GM12864 (cell line): Measurements from ENCODE around the gene SLC2A2.
"Not testable (repeated sequence)": the region's sequence is repeated elsewhere in the genome, so short reads cannot be mapped to it uniquely, and the experiment has no call there.

Experiments
- DNase-seq: peaks from one replicate; pipeline ENCODE4 v3.0.0-alpha.2; 2011; ENCODE audit warnings: low read depth
- H3K4me3 ChIP-seq: 2 replicates; pipeline ENCODE4 v1.5.1; 2011; ENCODE audit warnings: mild to moderate bottlenecking, low read depth, low read length, control low read depth
- CTCF ChIP-seq: IDR thresholded peaks from 2 replicates; pipeline ENCODE4 v1.5.1; 2011; ENCODE audit warnings: low read depth, mild to moderate bottlenecking, moderate library complexity, low read length, control low read depth, inconsistent platforms; ENCODE audit errors: missing control alignments

SLC2A2 gene

GRCh38 chr3:170977949-170978745 is 48.4 kb downstream of the SLC2A2 start:
- no peak overlapping the region for H3K4me3 ChIP-seq
- TF ChIP-seq CTCF = no peak
- no peak for DNase-seq

- no peak overlapping the region for H3K4me3 ChIP-seq
- DNase-seq = no peak
- TF ChIP-seq CTCF = no peak
Observed at GRCh38 chr3:170976190-170976519, 50.4 kb downstream of the SLC2A2 start.

GRCh38 chr3:170975283-170976189 is 51.0 kb downstream of the SLC2A2 start:
- H3K4me3 ChIP-seq = no peak overlapping the region
- DNase-seq = no peak
- no peak for TF ChIP-seq CTCF

- no peak overlapping the region for H3K4me3 ChIP-seq
- no peak for DNase-seq
- no peak for TF ChIP-seq CTCF
Observed at GRCh38 chr3:170974872-170975271, 51.6 kb downstream of the SLC2A2 start.

GRCh38 chr3:170972917-170973316 is 53.6 kb downstream of the SLC2A2 start:
- DNase-seq, H3K4me3 ChIP-seq: not testable (repeated sequence)

GRCh38 chr3:170967126-170967525 is 59.4 kb downstream of the SLC2A2 start:
- H3K4me3 ChIP-seq = no peak overlapping the region
- TF ChIP-seq CTCF = no peak
- DNase-seq = no peak

- DNase-seq = no peak
- no peak overlapping the region for H3K4me3 ChIP-seq
- no peak for TF ChIP-seq CTCF
Observed at GRCh38 chr3:170966495-170966894, 60.0 kb downstream of the SLC2A2 start.
